HEK293 (cell line): ENCODE results near the gene TBXA2R.

Experiments used
- HOXC10 ChIP-seq: sonication (generic); formaldehyde crosslinking; IDR thresholded peaks from 2 replicates; pipeline ENCODE4 v1.8.1; 2023; ENCODE audit warnings: mild to moderate bottlenecking, missing genetic modification reagents
- PATZ1 ChIP-seq: fragments of 450-650 bp; formaldehyde crosslinking; IDR thresholded peaks from 2 replicates; pipeline ENCODE4 v1.5.1; 2016; ENCODE audit warnings: missing biosample characterization, missing genetic modification characterization
- PRDM10 ChIP-seq: fragments of 450-650 bp; formaldehyde crosslinking; IDR thresholded peaks from 2 replicates; pipeline ENCODE4 v1.5.1; 2016; ENCODE audit warnings: missing biosample characterization, missing genetic modification characterization
- ZBTB8A ChIP-seq: fragments of 450-650 bp; formaldehyde crosslinking; IDR thresholded peaks from 2 replicates; pipeline ENCODE4 v1.5.1; 2016; ENCODE audit warnings: missing biosample characterization, missing genetic modification characterization
- ZFP69B ChIP-seq: fragments of 450-650 bp; formaldehyde crosslinking; IDR thresholded peaks from 2 replicates; pipeline ENCODE4 v1.5.1; 2016; ENCODE audit warnings: missing biosample characterization, missing genetic modification characterization
- ZNF155 ChIP-seq: fragments of 450-650 bp; formaldehyde crosslinking; IDR thresholded peaks from 2 replicates; pipeline ENCODE4 v1.5.1; 2016; ENCODE audit warnings: missing biosample characterization, missing genetic modification characterization
- ZNF19 ChIP-seq: fragments of 450-650 bp; formaldehyde crosslinking; IDR thresholded peaks from 2 replicates; pipeline ENCODE4; 2016; ENCODE audit warnings: missing biosample characterization, missing genetic modification characterization, low read depth
- ZNF423 ChIP-seq: fragments of 450-650 bp; formaldehyde crosslinking; IDR thresholded peaks from 2 replicates; pipeline ENCODE4 v1.5.1; 2016; ENCODE audit warnings: missing biosample characterization, missing genetic modification characterization
- ZNF473 ChIP-seq: fragments of 450-650 bp; formaldehyde crosslinking; IDR thresholded peaks from 2 replicates; pipeline ENCODE4 v1.5.1; 2017; ENCODE audit warnings: missing biosample characterization, missing genetic modification characterization
- ZNF514 ChIP-seq: fragments of 450-650 bp; formaldehyde crosslinking; IDR thresholded peaks from 2 replicates; pipeline ENCODE4 v1.5.1; 2016; ENCODE audit warnings: missing biosample characterization, missing genetic modification characterization
- ZNF585B ChIP-seq: fragments of 450-650 bp; formaldehyde crosslinking; IDR thresholded peaks from 2 replicates; pipeline ENCODE4 v1.5.1; 2016; ENCODE audit warnings: missing biosample characterization, missing genetic modification characterization
- ZNF785 ChIP-seq: fragments of 450-650 bp; formaldehyde crosslinking; IDR thresholded peaks from 2 replicates; pipeline ENCODE4 v1.5.1; 2016; ENCODE audit warnings: missing biosample characterization, missing genetic modification characterization
- ZNF843 ChIP-seq: fragments of 450-650 bp; formaldehyde crosslinking; IDR thresholded peaks from 2 replicates; pipeline ENCODE4 v1.5.1; 2016; ENCODE audit warnings: missing biosample characterization, missing genetic modification characterization
- ZSCAN30 ChIP-seq: fragments of 450-650 bp; IDR thresholded peaks from 2 replicates; pipeline ENCODE4 v1.5.1; 2018; ENCODE audit warnings: missing biosample characterization, mild to moderate bottlenecking, missing genetic modification characterization, moderate library complexity
- TF ChIP-seq, protein P1 (sequence below): fragments of 450-650 bp; formaldehyde crosslinking; IDR thresholded peaks from 2 replicates; pipeline ENCODE4 v1.5.1; 2016; ENCODE audit warnings: missing biosample characterization, missing genetic modification characterization
- TF ChIP-seq, protein P2 (sequence below): fragments of 450-650 bp; formaldehyde crosslinking; IDR thresholded peaks from 2 replicates; pipeline ENCODE4 v1.5.1; 2016; ENCODE audit warnings: missing biosample characterization, missing genetic modification characterization

Gene TBXA2R

DNA sequence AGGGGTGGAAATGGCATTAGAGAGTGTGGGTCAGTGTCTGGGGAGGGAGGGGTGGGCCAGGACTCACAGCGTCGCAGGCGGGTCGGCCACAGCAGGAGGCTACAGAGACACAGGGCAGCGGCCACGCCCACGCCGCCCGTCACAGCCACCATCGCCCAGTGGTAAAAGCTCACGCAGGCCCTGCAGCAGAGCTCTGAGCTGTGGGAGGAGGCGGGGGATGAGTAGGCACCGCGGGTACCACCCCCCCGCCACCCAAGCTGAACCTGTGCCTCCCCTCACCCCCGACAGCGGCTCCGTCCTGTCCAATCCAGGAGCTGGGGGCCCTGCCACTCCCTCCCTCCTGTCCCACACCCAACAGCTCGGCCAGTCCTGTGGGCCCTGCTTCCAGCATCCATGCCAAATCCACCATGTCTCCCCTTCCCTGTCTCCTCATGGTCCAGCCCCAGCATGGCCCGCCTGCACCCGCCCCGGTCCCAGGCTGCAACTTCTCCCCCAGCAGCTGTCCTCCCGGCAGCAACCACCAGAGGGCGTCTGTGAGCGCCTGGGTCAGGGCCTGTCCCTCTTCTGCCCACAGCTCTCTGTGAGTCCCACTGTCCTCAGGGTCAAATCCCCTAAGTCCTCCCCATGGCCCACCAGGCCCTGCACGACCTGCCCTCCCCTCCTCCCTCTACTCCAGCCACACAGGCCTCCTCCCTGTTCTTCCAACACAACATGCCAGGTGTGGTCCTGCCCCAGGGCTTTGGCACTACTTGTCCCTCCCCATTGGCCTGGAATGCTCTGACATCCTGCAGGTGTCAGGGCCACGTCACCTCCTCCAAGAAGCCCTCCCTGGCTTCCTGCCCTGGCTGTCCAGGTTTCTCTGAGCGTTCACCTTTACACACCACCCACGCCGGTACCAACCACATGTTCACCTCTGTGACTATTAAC is 61.7 kb downstream of the TBXA2R start (continued):
- TF ChIP-seq PATZ1 (tag by site-specific recombination) (peak; percentile 88), ZNF155 (tag by site-specific recombination) (no peak), PRDM10 (tag by site-specific recombination) (peak; percentile 94), ZNF19 (tag by site-specific recombination) (no peak), ZNF423 (no peak), ZNF785 (tag by site-specific recombination) (no peak), ZBTB8A (tag by site-specific recombination) (0 out of 2 replicates have a peak, but pooled peaks have one; percentile 11), ZNF514 (tag by site-specific recombination) (no peak), ZFP69B (tag by site-specific recombination) (peak; percentile 79), ZNF843 (tag by site-specific recombination) (no peak), ZNF585B (tag by site-specific recombination) (no peak), ZSCAN30 (tag by site-specific recombination) (no peak), HOXC10 (CRISPR knock-in tag) (no peak), ZNF473 (no peak)
- TF ChIP-seq, protein P1, sequence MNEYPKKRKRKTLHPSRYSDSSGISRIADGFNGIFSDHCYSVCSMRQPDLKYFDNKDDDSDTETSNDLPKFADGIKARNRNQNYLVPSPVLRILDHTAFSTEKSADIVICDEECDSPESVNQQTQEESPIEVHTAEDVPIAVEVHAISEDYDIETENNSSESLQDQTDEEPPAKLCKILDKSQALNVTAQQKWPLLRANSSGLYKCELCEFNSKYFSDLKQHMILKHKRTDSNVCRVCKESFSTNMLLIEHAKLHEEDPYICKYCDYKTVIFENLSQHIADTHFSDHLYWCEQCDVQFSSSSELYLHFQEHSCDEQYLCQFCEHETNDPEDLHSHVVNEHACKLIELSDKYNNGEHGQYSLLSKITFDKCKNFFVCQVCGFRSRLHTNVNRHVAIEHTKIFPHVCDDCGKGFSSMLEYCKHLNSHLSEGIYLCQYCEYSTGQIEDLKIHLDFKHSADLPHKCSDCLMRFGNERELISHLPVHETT (tag by site-specific recombination), result no peak
- TF ChIP-seq, protein P2, sequence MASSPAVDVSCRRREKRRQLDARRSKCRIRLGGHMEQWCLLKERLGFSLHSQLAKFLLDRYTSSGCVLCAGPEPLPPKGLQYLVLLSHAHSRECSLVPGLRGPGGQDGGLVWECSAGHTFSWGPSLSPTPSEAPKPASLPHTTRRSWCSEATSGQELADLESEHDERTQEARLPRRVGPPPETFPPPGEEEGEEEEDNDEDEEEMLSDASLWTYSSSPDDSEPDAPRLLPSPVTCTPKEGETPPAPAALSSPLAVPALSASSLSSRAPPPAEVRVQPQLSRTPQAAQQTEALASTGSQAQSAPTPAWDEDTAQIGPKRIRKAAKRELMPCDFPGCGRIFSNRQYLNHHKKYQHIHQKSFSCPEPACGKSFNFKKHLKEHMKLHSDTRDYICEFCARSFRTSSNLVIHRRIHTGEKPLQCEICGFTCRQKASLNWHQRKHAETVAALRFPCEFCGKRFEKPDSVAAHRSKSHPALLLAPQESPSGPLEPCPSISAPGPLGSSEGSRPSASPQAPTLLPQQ (tag by site-specific recombination), result peak; percentile 48; the same call in 1 of the 2 replicates
